ENCODE measurements around the gene BTN3A1.
"Not testable (repeated sequence)": the region's sequence is repeated elsewhere in the genome, so short reads cannot be mapped to it uniquely, and the experiment has no call there.

Gene BTN3A1

DNA sequence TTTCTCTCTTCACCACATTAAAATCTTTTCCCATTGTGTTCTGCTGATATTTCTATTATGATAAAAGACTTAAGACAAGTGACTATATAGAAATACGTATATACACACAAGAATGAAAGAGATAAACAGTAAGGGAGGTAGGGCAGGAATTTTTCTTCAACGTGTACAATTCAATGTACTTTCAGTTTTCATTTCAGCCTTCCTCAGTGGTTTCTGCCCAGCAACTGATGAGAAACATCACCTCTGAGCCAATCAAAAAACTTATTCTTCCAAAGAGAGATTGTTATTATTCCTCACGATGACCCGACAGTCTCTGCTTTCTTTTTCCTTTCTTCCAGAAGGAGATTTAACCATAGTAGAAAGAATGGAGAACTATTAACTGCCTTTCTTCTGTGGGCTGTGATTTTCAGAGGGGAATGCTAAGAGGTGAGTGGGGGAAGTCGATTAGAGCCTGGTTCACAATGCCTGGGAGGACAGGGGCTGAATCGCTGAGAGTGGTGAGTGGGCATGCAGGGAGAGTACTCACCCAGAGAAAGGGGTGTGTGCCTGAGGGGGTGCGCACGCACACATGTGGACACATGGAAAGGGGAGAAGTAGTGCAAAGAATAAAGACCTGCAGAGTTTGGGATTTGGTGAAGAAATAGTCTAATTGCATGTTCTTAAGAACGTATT, at the start of gene BTN3A1:
Gene BTN3A1, plus strand, starts transcription at position 289 of the 672 bp plus-strand sequence. CDS start 3,289 bp downstream, outside the sequence.
- Mint-ChIP-seq H3K27me3 (no peaks in the 10 kb centered on the region), H3K4me1 (peaks cover 51% of the 10 kb centered on the region), H3K27ac (peak within 1 kb of the TSS; percentile 95), H3K9me3 (no peaks in the 10 kb centered on the region), H3K36me3 (peaks cover 20% of the 10 kb centered on the region), H3K4me3 (peak within 1 kb of the TSS; percentile 91)
- peak; percentile 94 for ATAC-seq

DNA sequence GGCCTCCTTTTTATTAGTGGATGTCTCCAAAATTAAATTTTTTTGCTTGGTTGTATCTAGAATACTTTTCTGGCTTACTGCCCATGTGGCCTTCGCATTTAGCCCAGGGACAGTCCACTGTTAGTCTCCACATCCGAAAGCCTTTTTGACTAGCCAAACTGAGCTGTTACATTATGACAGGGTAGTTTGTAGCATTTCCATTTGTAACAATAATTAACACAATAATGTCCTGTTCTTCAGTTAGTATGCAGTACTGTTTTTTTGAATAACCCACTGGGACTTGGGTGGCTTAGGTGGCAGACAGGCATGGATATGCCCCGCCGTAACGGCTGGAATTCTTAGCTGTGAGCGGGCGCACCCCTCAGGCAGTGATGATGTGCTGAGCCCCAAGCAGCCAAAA, 49.8 kb upstream of the BTN3A1 start:
- Mint-ChIP-seq H3K9me3 (no peaks in the 10 kb centered on the region), H3K36me3 (no peaks in the 10 kb centered on the region), H3K4me3 (no peak overlapping the region), H3K27ac (no peak overlapping the region), H3K27me3 (peaks cover 21% of the 10 kb centered on the region), H3K4me1 (no peaks in the 10 kb centered on the region)
- ATAC-seq, result no peak

DNA sequence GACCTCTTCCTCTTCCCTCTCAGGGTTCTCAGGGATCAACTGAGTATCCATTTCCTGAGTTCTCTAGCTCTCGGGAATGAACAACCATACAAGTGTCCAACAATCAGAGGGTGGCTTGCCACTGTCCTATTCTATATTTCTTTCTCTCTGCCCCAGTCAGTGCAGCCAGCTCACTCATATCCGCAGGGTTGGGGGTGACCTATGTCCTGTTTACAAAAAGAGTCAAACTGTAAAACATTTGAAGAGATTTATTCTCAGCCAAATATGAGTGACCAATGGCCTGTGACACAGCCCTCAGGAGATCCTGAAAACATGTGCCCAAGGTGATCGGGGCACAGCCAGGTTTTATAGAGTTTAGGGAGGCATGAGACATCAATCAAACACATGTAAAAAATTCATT, 47.9 kb upstream of the BTN3A1 start:
- no peak overlapping the region for H3K4me3 Mint-ChIP-seq
- no peaks in the 10 kb centered on the region for H3K9me3 Mint-ChIP-seq
- ATAC-seq, result no peak
- H3K4me1 Mint-ChIP-seq, result peaks cover 6% of the 10 kb centered on the region
- no peak overlapping the region for H3K27ac Mint-ChIP-seq
- H3K36me3 Mint-ChIP-seq, result no peaks in the 10 kb centered on the region
- peaks cover 23% of the 10 kb centered on the region for H3K27me3 Mint-ChIP-seq

DNA sequence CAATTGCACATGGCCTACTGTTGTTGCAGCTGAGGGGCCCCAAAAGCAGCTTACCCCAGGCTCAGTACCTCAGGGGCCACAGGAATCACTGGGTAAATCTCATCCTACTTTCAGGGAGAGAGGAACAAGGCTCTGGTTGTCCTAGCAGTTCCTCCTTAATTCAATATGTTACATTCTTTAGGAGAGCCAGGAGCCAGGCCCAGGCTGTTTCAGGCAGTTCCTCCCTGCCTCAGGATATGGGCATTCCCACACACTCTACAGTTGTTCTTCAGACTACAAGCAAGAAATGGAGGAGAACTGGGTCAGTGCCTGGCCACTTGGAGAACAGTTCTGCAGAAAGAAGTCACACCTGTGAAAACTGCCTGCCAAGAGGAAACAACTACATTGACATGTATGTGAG, 46.7 kb upstream of the BTN3A1 start:
- H3K27me3 Mint-ChIP-seq, result peaks cover 34% of the 10 kb centered on the region
- no peaks in the 10 kb centered on the region for H3K9me3 Mint-ChIP-seq
- no peak overlapping the region for H3K4me3 Mint-ChIP-seq
- no peak overlapping the region for H3K27ac Mint-ChIP-seq
- ATAC-seq, result no peak
- H3K4me1 Mint-ChIP-seq, result peaks cover 14% of the 10 kb centered on the region
- H3K36me3 Mint-ChIP-seq, result no peaks in the 10 kb centered on the region

DNA sequence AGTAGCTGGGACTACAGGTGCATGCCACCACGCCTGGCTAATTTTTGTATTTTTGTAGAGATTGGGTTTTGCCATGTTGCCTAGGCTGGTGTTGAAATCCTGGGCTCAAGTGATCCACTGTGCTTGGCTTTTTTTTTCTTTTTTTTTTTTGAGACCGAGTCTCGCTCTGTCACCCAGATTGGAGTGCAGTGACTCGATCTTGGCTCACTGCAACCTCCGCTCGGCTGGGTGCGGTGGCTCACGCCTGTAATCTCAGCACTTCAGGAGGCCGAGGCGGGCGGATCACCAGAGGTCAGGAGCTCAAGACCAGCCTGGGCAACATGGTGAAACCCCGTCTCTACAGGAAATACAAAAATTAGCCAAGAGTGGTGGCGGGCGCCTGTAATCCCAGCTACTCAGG, 44.5 kb upstream of the BTN3A1 start:
- not testable (repeated sequence) for H3K36me3 Mint-ChIP-seq, ATAC-seq, H3K27ac Mint-ChIP-seq, H3K9me3 Mint-ChIP-seq, H3K4me3 Mint-ChIP-seq
- Mint-ChIP-seq H3K27me3 (peaks cover 53% of the 10 kb centered on the region), H3K4me1 (peaks cover 28% of the 10 kb centered on the region)

DNA sequence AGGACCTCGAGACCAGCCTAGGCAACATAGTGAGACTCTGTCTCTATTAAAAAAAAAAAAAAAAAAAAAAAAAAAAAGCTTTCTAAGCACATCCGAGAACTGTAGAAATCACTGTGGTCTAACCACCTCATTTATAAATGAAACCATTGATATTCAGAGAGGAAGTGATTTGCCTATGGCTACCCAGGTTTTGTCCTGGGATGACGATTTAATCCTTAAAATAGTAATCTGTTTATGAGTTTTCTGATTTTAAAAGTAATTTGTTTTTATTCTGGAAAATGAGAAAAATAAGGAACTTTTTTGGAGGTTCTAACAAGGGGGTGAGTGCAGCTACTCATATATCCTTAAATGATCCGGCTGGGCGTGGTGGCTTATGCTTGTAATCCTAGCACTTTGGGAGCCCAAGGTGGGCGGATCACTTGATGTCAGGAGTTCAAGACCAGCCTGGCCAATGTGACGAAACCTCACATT, 43.5 kb upstream of the BTN3A1 start:
- Mint-ChIP-seq H3K4me3 (no peak overlapping the region), H3K36me3 (no peaks in the 10 kb centered on the region), H3K9me3 (no peaks in the 10 kb centered on the region), H3K4me1 (peaks cover 28% of the 10 kb centered on the region), H3K27ac (no peak overlapping the region), H3K27me3 (peaks cover 50% of the 10 kb centered on the region)
- peak; percentile 85 for ATAC-seq

DNA sequence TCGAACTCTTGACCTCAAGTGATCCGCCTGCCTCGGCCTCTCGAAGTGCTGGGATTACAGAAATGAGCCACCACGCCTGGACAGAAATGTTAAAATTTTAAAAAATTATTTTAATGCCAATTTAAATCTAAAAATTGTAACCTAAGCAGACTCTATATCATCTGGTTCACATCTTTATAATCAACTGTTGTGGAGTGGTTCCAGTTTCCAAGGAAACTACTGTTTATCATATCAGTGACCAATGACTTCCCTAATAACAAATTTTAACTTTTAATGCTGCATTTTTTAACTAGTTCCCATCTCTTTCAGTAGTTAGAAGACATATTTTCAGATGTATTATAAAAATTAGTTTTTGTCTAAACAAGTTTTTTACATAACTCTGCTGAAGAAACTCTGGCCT, 42.3 kb upstream of the BTN3A1 start:
- Mint-ChIP-seq H3K9me3 (no peaks in the 10 kb centered on the region), H3K4me1 (peaks cover 28% of the 10 kb centered on the region), H3K4me3 (no peak overlapping the region), H3K27ac (no peak overlapping the region), H3K27me3 (peaks cover 38% of the 10 kb centered on the region), H3K36me3 (no peaks in the 10 kb centered on the region)
- ATAC-seq, result no peak

DNA sequence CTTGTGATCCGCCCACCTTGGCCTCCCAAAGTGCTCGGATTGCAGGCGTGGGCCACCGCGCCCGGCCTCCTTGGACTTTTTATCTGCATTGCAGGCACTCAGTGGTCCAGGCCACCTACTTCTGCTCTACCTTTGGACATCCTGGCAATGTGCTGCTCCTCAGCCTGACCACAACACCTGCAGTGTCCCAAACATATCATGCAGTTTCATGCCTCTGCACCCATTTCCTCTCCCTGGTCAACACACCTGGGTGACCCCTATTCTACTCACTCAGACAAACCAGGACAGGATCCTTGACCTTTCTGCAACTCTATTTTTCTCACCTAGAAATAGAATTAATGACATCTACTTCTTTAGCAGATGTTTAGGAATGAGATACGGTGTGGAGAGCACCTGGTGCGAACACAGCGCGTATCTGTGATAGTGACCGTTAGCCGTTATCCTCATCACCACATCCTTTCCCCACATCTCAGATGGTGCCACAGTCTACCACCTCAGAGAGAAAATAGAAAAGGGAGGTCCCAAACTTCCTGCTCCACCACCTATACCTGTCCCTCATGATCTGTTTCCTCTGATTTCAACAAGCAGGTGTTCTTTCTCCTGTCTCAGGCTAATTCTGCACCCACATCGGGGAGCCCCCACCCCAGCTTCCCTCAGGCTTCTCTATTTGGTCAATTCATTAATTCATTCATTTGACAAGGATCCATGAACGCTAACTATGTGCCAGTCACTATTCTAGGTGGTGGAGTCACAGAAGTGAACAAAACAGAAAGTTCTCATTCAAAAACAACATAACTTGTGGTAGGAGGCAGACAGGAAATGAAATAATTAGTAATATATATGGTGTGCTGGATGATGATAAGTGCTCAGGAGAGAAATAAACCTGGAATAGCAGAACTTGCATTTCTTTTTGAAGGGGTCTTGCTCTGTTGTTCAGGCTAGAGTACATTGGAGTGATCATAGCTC, 41.3 kb upstream of the BTN3A1 start:
- Mint-ChIP-seq H3K36me3 (no peaks in the 10 kb centered on the region), H3K27me3 (peaks cover 32% of the 10 kb centered on the region), H3K9me3 (no peaks in the 10 kb centered on the region), H3K4me3 (no peak overlapping the region), H3K27ac (peak overlapping the region; percentile 2), H3K4me1 (peaks cover 28% of the 10 kb centered on the region)
- ATAC-seq, result no peak

DNA sequence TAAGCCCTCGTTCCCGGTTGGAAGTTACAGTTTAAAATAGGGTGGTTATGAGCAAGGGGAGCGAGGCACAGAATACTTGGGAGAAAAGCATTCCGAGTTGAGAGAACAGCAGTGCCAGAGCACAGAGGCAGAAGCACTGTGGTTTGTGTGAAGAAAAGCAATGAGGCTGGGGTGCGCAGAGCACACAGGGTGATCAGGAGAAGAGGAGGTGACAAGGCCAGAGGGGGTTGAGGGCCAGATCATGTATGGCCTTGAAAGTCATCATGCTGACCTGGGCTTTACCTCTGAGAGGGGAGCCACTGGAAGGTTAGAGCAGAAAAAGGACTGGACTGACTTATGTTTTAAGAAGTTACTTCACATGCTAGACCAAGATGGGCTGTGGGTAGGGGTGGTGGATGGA, 40.5 kb upstream of the BTN3A1 start:
- Mint-ChIP-seq H3K4me1 (peaks cover 30% of the 10 kb centered on the region), H3K27me3 (peaks cover 32% of the 10 kb centered on the region), H3K36me3 (no peaks in the 10 kb centered on the region), H3K27ac (peak overlapping the region; percentile 2), H3K9me3 (no peaks in the 10 kb centered on the region), H3K4me3 (no peak overlapping the region)
- no peak for ATAC-seq

DNA sequence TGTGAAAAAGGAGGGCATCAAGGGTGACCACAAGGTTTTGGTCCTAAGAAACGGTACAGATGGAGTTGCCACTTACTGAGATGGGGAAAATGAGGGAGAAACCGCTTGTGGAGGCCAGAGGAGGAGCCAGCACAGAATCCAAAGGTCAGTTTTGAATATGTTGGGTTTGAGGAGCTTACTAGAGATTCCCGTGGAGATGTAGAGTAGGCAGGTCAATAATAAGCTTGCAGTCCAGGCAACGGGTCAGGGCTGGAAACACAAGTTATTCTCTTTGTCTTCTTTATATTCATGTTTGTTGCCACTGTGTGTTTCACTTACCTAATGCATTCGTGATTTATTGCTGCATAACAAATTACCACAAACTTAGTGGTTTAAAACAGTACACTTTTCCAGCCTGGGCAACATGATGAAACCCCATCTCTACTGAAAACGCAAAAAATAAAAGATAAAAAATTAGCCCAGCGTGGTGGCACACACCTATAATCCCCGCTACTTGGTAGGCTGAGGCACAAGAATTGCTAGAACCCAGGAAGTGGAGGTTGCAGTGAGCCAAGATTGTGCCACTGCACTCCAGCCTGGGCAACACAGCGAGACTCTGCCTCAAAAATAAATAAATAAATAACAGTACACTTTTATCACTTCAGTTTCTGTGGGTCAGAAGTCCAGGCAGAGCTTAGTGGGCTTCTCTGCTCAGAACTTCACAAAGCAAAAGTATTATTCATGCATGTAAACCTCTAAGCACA, 39.8 kb upstream of the BTN3A1 start:
- Mint-ChIP-seq H3K27ac (no peak overlapping the region), H3K9me3 (no peaks in the 10 kb centered on the region), H3K4me1 (peaks cover 37% of the 10 kb centered on the region), H3K36me3 (no peaks in the 10 kb centered on the region), H3K27me3 (peaks cover 32% of the 10 kb centered on the region), H3K4me3 (no peak overlapping the region)
- no peak for ATAC-seq

DNA sequence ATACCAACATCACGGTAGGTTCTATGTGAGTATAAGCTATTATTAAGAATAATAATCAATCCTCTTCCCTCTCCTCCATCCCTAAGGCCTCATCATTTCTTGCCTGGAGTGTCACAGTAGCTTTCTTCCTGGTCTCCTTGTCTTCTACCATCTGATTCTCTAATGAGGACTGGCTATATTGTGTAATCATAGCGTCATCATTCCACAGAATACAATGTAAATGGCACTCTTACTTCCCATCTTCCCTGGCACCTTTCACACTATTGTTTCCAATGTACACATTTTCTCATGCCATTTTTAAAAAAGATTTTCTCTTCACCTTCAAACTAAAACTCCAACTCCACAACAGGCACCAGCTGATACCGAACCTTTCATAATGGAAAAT, 39.2 kb upstream of the BTN3A1 start:
- H3K27me3 Mint-ChIP-seq, result peaks cover 32% of the 10 kb centered on the region
- H3K4me3 Mint-ChIP-seq, result no peak overlapping the region
- H3K9me3 Mint-ChIP-seq, result no peaks in the 10 kb centered on the region
- no peak overlapping the region for H3K27ac Mint-ChIP-seq
- H3K36me3 Mint-ChIP-seq, result no peaks in the 10 kb centered on the region
- ATAC-seq, result no peak
- H3K4me1 Mint-ChIP-seq, result peaks cover 41% of the 10 kb centered on the region

DNA sequence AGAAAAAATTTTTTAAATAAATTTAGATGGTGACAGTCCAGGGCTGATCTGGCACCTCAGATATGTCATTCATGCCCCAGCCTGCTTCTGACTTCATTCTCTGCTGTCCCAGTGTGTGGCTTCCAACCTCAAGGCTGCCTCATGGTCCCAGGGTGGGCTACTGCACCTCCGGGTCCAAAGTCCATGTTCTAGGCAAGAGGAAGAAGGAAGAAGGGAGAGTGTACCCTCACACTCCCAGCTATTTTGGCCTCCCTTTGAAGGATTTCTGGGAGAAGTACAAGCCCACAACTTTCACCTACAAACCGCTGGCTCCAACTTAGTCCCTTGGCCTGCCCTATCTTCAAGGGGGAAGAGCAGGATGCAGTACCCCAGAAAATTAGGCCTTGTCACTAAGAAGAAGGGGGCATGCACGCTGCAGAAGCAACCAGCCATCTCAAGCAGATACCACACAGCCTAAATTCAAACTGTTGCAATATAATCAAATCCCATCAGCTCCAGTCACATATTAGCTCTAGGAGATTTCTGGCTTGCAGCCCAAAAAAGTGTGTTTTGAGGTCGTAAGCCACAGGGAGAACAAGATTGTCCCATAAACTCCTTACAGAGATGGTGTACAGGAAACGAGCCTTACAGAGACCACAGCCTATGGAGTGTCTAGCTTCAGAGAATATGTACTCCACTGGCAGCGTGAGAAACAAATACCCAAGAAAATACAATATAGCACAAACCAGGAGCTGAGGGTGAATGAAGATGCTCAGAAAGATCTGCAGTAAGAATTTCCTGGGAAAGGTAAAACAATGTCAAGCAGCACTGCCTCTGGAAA, 38.0 kb upstream of the BTN3A1 start:
- H3K27me3 Mint-ChIP-seq, result peaks cover 30% of the 10 kb centered on the region
- H3K4me3 Mint-ChIP-seq, result no peak overlapping the region
- no peaks in the 10 kb centered on the region for H3K9me3 Mint-ChIP-seq
- ATAC-seq, result no peak
- peaks cover 2% of the 10 kb centered on the region for H3K36me3 Mint-ChIP-seq
- no peak overlapping the region for H3K27ac Mint-ChIP-seq
- H3K4me1 Mint-ChIP-seq, result peaks cover 38% of the 10 kb centered on the region

DNA sequence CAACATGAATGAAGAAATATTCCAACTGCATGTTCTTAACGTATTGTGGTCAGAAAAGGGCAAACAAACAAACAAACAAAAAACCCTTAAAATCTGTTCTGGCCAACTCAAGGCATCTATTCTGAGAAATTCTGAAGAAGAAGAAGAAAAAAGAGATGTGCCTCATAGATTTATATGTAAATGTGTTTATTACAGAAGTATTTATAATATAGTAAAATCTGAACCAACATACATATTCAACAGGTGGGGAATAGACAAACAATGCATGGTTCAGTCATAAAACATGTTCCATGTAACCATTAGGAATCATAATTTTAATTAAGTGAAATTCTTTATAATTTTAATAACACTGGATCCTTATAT, 36.5 kb upstream of the BTN3A1 start:
- H3K36me3 Mint-ChIP-seq, result peaks cover 8% of the 10 kb centered on the region
- H3K4me1 Mint-ChIP-seq, result peaks cover 41% of the 10 kb centered on the region
- H3K27me3 Mint-ChIP-seq, result peaks cover 16% of the 10 kb centered on the region
- no peak overlapping the region for H3K4me3 Mint-ChIP-seq
- H3K9me3 Mint-ChIP-seq, result no peaks in the 10 kb centered on the region
- ATAC-seq, result no peak
- no peak overlapping the region for H3K27ac Mint-ChIP-seq

DNA sequence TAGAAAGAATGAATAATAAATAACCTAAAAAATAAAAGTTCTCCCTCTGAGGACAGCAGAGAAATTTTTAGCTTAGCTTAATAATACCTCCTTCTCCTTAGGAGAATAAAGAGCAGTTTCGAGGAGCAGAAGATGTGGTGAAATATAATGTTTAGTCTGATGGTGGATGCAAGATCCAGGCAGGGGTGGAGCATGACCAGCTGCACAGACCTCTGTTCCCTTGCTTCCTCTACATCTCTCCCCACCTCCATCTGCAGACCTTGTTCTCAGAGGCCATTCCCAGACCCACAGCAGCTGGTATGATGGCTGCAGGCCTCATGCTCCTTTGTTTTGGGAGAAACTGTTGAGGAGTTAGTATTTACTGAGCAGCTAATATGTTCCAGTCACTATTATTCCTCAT, 35.6 kb upstream of the BTN3A1 start:
- Mint-ChIP-seq H3K9me3 (no peaks in the 10 kb centered on the region), H3K4me3 (peak overlapping the region; percentile 70), H3K36me3 (peaks cover 11% of the 10 kb centered on the region), H3K4me1 (peaks cover 32% of the 10 kb centered on the region), H3K27me3 (peaks cover 7% of the 10 kb centered on the region), H3K27ac (no peak overlapping the region)
- ATAC-seq, result no peak
